Medulla oblongata (tissue), 1 donor: ENCODE results near the gene RCCD1.

Experiments used
- DNase-seq: peaks from one replicate; pipeline ENCODE4 v3.0.0-alpha.2; 2015; ENCODE audit errors: extremely low spot score

The RCCD1 gene

DNA sequence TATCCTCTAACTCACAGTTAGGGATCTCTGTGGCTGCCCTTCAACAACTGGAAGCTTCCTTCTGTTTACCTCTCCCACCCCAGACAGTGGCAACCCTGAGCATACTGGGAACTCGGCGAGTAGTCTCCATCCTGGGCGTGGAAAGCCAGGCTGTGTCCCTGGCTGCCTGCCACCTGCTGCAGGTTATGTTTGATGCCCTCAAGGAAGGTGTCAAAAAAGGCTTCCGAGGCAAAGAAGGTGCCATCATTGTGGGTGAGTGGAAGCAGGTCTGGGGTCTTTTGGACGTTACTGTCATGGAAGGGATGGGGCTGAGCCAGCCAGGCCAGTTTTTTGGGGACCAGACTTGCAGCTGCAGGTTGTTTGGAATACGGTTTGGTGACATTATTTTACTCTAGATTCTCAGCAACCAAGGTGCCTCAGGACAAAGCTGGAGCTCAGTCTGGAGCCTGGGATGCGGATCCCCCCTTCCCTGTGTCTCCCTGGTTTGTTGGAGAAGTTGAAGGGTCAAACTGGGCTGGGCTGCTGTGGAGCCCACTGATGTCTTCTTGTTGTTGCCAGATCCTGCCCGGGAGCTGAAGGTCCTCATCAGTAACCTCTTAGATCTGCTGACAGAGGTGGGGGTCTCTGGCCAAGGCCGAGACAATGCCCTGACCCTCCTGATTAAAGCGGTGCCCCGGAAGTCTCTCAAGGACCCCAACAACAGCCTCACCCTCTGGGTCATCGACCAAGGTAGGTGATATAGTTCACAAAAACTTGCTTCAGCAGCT lies 12.1 kb upstream of the RCCD1 start:
- no peak for DNase-seq

DNA sequence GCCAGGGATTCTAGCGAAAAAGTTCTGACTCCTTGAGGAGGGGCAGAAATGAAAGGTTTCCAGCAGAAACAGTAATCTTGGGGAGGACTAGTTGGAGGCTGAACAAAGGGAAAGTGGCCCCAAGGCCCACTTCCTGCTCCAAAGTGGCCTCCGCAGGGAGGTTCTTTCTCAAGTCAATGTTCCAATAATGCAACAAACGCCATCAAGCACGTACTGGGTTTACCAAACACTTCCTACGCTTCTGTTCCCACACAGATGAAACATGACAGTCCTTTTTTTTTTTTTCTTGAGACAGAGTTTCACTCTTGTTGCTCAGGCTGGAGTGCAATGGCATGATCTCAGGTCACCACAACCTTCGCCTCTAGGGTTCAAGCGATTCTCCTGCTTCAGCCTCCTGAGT lies 9.6 kb upstream of the RCCD1 start:
- DNase-seq: no peak

DNA sequence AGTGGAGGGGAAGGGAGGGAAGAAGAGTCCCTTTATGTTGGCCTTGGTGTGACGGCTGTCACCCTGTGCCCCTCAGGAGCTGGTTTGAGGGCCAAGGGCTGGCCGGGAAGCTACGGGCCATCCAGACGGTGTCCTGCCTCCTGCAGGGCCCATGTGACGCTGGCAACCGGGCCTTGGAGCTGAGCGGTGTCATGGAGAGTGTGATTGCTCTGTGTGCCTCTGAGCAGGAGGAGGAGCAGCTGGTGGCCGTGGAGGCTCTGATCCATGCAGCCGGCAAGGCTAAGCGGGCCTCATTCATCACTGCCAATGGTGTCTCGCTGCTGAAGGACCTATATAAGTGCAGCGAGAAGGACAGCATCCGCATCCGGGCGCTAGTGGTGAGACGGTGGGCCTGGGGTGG lies 8.1 kb upstream of the RCCD1 start:
- no peak for DNase-seq

DNA sequence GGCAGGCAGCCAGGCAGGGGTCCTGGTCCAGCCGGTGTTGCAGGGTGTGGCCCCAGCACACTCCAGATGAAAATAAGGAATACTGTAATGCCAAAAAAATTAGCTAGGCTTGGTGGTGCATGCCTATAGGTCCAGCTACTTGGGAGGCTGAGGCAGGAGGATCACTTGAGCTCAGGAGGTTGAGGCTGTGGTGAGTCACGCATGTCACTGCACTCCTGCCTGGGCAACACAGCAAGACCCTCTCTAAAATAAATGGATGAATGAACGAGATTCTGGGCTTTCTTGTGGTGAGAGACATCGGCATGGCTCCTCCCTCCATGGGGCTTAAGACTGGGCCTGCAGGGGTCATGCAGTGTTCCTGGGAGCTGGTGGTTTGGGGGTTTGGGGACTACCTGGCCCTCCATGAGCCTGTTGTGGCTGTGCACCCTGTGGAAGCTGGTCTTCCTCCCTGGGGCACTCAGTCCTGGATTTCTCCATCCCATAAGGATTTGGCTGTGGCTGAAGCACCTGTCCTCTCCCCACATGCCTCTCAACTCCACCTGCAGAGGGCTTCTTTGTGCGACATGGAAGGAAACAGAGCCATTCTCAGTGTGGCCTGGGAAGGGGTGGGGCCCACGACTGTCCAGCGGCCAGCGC lies 7.6 kb upstream of the RCCD1 start:
- DNase-seq: no peak

DNA sequence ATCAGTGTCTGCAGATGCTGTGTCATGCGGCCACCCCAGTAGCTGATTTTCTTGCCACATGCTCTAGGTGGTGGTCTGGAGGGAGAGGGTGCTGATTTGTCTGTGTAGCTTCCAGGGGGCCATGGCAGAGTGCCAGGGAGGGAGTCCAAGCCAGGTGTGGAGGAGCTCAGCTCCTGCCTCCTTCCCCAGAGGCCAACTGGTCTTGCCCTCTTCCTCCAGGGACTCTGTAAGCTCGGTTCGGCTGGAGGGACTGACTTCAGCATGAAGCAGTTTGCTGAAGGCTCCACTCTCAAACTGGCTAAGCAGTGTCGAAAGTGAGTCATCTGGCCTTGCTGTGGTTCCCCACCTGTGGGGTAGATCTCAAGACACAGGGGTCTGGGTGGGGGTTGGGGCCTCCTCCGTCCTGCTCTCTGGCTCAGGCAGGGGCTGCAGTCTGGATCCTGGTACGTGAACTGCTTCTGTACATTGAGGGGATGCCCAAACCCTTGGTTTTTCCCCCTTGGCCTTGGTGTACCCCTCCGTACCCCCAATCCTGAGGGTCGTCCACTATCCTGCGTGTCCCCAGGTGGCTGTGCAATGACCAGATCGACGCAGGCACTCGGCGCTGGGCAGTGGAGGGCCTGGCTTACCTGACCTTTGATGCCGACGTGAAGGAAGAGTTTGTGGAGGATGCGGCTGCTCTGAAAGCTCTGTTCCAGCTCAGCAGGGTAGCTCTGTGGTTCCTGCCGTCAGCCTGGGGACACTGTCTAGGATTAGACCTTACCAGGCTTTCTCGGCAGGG lies 6.9 kb upstream of the RCCD1 start:
- no peak for DNase-seq

DNA sequence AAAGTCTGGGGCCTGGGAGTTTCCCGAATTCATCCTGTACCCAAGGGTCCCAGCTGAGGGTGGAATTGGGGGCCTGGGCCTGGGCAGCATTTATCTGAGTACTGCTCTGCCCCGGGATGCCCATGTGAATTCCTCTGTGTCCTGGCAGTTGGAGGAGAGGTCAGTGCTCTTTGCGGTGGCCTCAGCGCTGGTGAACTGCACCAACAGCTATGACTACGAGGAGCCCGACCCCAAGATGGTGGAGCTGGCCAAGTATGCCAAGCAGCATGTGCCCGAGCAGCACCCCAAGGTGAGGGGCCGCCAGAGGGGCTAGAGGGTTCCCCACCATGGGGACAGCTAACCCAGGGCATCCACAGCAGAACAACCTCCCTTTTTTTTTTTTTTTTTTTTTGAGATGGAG lies 6.2 kb upstream of the RCCD1 start:
- DNase-seq: no peak

DNA sequence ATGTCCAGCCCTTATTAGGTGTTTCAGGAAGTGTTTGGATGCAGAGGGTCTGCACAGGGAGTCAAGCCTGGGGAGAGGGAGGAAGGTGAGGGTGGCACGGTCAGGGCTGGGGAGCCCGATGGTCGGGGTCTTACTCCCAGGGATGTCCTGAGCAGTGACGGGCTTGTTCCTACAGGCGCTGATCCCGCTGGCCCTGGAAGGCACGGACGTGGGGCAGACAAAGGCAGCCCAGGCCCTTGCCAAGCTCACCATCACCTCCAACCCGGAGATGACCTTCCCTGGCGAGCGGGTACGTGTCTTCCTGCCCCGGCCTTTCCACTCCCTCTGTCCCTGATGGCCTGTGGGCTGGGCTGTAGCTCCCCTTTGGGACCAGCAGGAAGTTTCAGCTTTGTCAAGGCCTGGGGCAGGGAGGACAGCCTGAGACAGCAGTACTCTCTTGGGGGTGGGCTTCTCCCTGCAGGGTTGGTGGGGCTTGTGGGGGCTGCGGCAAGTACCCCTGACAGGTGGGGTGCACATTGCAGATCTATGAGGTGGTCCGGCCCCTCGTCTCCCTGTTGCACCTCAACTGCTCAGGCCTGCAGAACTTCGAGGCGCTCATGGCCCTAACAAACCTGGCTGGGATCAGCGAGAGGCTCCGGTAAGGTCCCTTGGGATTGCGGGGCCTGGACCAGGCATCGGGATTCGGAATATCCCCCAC lies 4.6 kb upstream of the RCCD1 start:
- DNase-seq: no peak

DNA sequence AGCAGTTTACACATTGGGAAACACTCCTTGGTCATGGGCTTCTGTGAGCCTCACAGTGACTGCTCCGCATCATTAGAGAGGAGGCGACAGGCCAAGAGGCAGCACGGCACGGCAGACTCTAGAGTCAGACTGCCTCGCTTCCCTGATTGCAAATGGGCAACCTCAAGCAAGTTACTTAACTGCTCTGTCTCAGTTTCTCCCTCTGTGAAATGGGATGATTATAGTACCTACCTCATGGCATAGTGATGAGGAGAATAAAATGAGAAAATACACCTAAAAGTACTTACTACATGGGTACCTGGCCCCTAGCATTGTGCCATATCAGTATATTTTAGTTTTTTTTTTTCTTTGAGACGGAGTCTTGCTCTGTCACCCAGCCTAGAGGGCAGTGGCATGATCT lies 4.0 kb upstream of the RCCD1 start:
- DNase-seq: no peak

DNA sequence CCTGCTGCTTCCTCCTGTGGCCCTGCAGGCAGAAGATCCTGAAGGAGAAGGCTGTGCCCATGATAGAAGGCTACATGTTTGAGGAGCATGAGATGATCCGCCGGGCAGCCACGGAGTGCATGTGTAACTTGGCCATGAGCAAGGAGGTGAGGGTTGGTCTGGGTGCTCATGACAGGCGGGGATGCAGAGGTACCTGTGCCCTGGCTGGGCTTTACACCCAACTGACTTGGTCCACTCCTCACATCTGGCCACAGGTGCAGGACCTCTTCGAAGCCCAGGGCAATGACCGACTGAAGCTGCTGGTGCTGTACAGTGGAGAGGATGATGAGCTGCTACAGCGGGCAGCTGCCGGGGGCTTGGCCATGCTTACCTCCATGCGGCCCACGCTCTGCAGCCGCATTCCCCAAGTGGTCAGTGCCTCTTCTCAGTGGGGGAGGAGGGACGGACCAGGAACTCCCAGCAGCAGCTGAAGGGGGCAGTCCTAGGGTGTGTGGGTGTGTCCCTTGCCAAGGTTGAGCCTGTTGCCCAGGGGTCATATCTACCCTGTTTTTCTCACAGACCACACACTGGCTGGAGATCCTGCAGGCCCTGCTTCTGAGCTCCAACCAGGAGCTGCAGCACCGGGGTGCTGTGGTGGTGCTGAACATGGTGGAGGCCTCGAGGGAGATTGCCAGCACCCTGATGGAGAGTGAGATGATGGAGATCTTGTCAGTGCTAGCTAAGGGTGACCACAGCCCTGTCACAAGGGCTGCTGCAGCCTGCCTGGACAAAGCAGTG lies 1.6 kb upstream of the RCCD1 start:
- DNase-seq: no peak

DNA sequence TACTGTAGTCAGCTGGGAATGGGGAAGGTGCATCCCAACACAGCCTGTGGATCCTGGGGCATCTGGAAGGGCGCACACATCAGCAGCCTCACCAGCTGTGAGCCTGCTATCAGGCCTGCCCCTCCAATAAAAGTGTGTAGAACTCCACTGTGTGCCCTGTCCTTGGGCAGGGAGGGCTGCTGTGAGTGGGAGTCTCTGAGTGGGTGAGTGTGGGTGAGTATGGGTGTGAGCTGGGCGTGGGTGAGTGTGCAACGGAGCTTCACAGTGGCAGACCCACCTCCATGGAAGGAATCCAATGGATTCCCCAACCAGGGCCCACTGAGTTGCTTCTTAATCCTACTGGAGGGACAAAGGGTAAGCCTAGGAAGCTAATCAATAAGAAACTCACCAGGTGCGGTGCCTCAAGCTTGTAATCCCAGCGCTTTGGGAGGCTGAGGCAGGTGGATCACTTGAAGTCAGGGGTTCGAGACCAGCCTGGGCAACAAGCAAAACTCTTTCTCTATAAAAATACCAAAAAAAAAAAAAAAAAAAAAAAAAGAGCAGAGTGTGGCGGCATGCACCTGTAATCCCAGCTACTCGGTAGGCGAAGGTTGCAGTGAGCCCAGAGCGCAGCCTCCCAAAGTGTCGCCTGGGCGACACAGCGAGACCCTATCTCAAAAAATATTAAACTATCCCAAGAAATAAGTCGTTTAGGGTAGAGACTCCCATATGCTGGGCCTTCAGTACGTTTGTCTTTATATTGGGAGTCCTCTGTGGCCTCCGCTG lies 555 bp upstream of the RCCD1 start:
- DNase-seq: no peak

DNA sequence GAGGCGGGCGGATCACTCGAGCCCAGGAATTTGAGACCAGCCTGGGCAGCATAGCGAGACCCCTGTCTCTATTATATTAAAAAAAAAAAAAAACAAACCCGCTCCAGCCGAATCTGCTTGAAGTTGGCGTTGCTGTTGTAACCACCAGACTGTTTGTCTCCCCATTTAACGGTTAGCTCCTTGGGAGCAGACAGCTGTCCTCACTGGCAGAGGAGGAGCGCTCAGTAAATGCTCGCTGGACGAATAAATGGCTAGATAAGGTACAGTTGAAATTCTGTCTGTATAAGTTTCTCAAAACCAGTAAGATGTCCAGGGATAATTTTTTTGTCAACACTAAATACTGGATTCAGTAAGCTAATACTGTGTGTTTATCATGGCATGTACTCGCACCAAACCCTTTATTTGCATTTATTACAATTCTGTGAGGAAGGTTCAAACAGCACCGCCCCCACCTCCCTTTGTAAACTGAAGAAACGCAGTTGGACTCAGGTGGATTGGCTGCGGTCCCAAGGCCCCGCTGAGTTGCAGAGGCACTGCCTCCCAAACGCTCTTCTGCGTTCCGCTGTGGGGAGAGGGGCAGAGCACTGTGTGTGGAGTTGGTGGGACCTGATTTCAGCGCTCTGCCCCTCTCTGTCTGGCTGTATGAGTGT lies 1.1 kb downstream of the RCCD1 start:
- DNase-seq: no peak

DNA sequence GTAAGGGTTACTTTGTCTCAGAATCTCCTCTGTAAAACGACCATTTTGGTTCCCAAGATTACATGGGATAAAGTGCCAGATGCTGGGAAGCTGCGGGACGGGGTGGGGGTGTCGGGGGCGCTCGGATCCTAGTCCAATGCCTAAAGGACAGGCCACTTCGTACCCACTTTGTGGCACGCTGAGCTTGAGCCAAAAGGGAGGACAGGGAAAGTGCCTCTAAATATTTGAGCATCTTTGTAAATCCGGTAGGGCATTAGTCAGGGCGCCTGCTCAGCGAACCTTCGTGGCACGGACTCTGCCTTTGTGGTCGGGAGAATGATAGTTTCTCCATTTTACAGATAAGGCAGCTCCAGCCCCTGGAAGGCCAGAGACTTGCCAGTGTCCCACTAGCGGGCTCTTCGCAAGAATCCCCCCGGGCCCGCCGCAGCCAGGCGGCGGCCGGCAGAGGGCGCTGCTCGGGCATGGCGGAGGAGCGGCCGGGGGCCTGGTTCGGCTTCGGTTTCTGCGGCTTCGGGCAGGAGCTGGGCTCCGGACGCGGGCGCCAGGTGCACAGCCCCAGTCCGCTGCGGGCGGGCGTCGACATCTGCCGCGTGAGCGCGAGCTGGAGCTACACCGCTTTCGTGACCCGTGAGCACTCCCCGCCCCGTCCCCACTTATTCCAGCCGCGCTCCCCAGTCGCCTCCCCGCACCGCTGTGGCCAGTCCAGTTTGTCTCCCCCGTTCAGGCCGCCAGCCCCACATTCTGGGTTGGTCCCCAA lies 1.8 kb downstream of the RCCD1 start:
- DNase-seq: peak; percentile 60

DNA sequence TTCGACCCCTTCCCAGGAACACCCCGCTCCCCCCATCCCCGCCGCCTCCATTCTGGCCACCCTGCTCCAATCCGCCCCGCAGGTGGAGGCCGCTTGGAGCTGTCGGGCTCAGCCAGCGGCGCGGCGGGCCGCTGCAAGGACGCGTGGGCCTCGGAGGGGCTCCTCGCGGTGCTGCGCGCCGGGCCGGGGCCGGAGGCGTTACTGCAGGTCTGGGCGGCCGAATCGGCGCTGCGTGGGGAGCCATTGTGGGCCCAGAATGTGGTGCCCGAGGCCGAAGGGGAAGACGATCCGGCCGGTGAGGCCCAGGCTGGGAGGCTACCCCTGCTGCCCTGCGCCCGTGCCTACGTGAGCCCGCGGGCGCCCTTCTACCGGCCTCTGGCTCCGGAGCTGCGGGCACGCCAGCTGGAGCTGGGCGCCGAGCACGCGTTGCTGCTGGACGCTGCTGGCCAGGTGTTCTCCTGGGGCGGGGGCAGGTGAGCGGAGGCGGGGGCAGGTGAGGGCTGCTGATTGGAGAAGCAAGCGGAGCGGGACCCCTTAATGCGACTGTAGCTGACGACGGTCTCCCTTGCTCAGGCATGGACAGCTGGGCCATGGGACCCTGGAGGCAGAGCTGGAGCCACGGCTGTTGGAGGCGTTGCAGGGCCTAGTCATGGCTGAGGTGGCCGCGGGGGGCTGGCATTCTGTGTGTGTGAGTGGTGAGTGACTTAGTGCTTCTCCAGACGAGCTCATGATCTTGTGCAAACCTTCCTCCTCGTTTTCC lies 2.5 kb downstream of the RCCD1 start:
- DNase-seq: no peak

DNA sequence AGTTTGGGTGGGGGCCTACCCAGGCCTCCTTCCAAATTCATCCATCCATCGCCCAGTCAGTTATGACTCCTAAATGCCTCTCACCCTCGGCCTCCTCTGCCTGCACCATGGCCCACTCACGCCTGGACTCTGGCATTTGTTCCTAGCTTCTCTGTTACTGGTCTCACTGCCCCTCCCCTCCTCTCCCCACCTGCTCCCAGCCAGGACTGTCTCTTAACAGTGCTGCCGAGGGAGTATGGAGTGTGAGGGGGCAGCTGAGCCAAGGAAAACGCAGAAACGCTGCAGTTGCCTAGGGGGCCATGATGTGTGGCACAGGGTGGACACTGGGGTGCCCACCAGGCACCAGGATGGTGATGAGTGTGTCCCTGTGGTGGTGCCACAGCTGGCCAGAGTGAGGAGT lies 3.1 kb downstream of the RCCD1 start:
- DNase-seq: no peak

DNA sequence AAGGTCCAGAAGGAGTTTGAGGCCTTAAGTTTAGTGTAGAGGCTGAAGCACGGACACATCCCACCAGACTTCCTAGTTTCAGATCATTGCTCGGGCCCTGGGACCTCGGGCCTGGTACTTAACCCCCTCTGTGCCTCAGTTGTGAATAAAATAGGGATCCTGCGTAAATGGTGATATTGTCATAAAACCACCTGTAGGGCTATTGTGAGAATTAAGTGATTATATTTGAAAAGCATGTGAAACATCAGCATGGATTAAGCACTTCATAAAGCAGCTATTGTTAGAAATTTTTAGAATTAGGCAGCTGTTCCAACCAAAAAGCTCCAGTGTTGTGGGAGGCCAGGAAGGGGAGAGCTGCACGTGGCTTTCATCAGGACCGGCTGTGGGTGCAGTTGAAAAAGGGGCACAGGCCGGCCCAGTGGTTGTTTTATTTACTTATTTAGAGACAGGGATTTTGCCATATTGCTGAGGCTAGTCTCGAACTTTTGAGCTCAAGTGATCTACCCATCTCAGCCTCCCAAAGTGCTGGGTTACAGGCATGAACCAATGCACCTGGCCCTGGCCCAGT lies 4.4 kb downstream of the RCCD1 start:
- DNase-seq: no peak

DNA sequence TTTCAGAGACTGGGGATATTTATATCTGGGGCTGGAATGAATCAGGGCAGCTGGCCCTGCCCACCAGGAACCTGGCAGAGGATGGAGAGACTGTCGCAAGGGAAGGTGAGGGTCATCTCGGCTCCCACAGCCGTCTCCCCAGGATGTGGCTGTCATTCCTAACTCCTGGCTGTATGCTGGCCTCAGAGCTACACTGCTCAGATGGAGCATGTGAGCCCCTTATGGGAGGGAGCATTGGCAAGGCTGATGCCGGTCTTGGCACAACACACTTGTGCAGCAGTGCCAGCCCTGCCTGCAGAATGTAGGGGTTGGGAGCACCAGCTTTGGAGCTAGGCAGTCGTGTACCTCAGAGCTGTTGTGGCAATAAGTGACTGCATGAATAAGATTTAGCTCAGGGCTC lies 5.2 kb downstream of the RCCD1 start:
- peak; percentile 76 for DNase-seq

DNA sequence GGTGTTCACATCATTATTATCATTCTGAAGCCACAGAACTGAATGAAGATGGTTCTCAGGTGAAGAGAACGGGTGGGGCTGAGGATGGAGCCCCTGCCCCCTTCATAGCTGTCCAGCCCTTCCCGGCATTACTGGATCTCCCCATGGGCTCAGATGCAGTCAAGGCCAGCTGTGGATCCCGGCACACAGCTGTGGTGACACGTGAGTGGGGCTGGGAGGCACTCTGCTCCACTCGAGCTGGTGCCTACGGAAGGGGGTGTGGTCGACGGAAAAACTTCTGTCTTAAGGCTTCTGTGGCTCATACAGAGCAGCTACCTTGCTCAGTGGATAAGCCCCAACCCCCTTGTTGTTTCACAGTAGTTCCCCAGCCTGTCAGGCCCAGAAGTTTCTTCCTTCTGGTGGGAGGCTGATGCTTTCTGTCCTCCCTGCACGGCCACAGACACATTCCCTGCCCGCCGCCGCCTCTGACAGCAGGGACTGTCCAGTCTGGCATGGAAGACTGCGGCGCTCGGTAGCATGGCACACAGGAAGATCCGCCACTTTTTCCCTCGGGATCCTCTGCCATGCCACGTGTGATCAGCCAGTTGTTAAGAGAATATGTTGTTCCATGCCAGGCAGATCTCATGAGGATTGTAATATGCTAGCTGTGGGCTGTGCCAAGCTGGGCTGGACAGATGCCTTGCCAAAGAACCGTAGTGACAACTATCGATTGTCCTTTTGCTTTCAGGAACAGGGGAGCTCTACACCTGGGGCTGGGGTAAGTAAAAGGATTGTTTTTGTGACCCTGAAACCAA lies 5.8 kb downstream of the RCCD1 start:
- DNase-seq: no peak

DNA sequence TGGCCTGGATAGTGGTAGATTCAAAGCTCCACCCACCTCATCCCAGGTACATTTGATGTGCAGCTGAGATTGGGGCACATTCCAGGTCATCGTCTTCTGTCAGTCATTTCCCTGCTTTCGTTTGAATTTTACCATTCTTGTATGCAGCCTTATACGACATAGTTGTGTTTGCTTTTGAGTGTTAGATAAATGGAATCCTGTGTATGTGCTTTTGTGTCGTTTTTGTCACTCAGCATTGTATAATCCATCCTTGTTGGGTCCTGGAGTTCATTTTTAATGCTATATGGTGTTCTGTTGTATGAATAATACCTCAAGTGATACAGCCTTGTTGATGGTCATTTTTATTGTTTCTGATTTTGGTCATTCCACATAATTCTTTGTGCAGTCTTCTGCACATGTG lies 7.3 kb downstream of the RCCD1 start:
- DNase-seq: no peak
